ENCODE data around the gene SUSD3.

- TF ChIP-seq EZH2 (IDR thresholded peaks at IDR 0.05) (no peak), POLR2AphosphoS5 (IDR thresholded peaks at IDR 0.05; ENCODE audit: borderline replicate concordance, low read depth, low read length) (no peak)
Observed at GRCh38 chr9:93126825-93127368, 68.4 kb downstream of the SUSD3 start.
